GM18907 (cell line): ENCODE data around the gene KRT83.

Experiments used
- ATAC-seq: cut with Tn5 transposase; IDR thresholded peaks from one replicate; pipeline ENCODE4 v1.9.1; 2021; ENCODE audit warnings: mild to moderate bottlenecking, moderate library complexity; ENCODE audit not compliant: unreplicated experiment

The KRT83 gene

DNA sequence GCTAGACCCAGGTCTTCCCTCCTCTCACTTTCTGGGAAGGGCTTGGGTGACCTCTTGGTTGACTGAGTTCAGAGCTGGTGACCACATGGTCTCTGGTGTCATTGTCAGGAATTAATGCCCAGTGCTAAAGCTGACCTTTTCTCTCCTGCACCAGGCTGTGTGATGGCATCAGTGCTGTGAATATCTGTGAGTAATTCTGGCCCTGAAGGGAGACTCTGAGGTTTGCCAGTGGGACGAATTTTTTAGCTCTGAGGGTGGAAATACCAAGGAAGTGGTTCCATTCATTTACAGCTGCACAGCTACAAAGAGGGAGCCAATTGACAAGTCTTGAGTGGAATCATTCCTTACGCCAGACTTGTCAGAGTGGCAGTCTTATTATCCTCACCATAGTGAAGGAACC lies 53.0 kb downstream of the KRT83 start:
- ATAC-seq = no peak

- ATAC-seq = no peak
These were observed 53.5 kb downstream of the KRT83 start for GRCh38 chr12:52267699-52268098.

GRCh38 chr12:52267266-52267665 lies 53.9 kb downstream of the KRT83 start:
- ATAC-seq = no peak

GRCh38 chr12:52266514-52266913 lies 54.7 kb downstream of the KRT83 start:
- no peak for ATAC-seq

- ATAC-seq = no peak
These were observed 56.8 kb downstream of the KRT83 start for GRCh38 chr12:52264435-52264825.
